WTC11 (cell line): ENCODE results near the gene NDUFA12.

Source experiments
- CTCF ChIP-seq: fragments of 200-600 bp; IDR thresholded peaks from 2 replicates; pipeline ENCODE4 v1.8.0; 2022; ENCODE audit warnings: antibody characterized with exemption
- MXD4 ChIP-seq: fragments of 250-450 bp; sonication (Bioruptor Pico); IDR thresholded peaks from 2 replicates; pipeline ENCODE4 v1.8.0; 2021; ENCODE audit warnings: mild to moderate bottlenecking, moderate library complexity, borderline replicate concordance
- SP1 ChIP-seq: sonication (generic); formaldehyde crosslinking; conservative IDR thresholded peaks from 2 replicates; pipeline ENCODE4 v1.8.1; 2022; ENCODE audit warnings: missing genetic modification reagents
- USF1 ChIP-seq: sonication (generic); formaldehyde crosslinking; IDR thresholded peaks from 2 replicates; pipeline ENCODE4 v1.8.0; 2022; ENCODE audit warnings: mild to moderate bottlenecking, missing genetic modification reagents

GRCh38 chr12:95004610-95005009 is 1.1 kb upstream of the NDUFA12 start:
- no peak for TF ChIP-seq CTCF
- no peak for TF ChIP-seq SP1 (CRISPR knock-in tag)
- no peak for TF ChIP-seq USF1 (CRISPR knock-in tag)
- TF ChIP-seq MXD4, result no peak
